PC-3 (cell line): ENCODE data around the gene EDEM3.

Source experiments
- CTCF ChIP-seq: fragments of 300-600 bp; sonication (generic); conservative IDR thresholded peaks from 2 replicates; pipeline ENCODE4 v1.5.1; 2017; ENCODE audit warnings: antibody characterized with exemption, low read depth, mild to moderate bottlenecking, low read length
- EZH2 ChIP-seq: fragments of 300-600 bp; sonication (generic); IDR thresholded peaks from one replicate; pipeline ENCODE4 v1.6.1; 2017; ENCODE audit warnings: antibody characterized with exemption, mild to moderate bottlenecking, low read length; ENCODE audit not compliant: unreplicated experiment

GRCh38 chr1:184804220-184804619, 49.6 kb upstream of the EDEM3 start:
- no peak for TF ChIP-seq CTCF
- TF ChIP-seq EZH2 = no peak
